Measurements from ENCODE around the gene P2RY6. TPM values are rescaled to one million over a fixed set of nuclear protein-coding genes. Genes with fewer than 3 reads are reported as not detected.
"Not testable (repeated sequence)": the region's sequence is repeated elsewhere in the genome, so short reads cannot be mapped to it uniquely, and the experiment has no call there.

P2RY6 gene
- total RNA-seq, 2 donors from 2014 or later: 7.7 to 13.4 TPM

GRCh38 chr11:73229896-73230875 lies 42.0 kb upstream of the P2RY6 start:
- Histone ChIP-seq H3K27ac (no peak overlapping the region), H3K4me1 (ENCODE audit: control insufficient read depth in 1 of 2, low read depth in 2 of 2) (no peaks in the 10 kb centered on the region), H3K36me3 (no peaks in the 10 kb centered on the region), H3K4me3 (no peak overlapping the region), H3K27me3 (replicated peaks; ENCODE audit: insufficient read depth) (no peaks in the 10 kb centered on the region), H3K9me3 (no peaks in the 10 kb centered on the region)
- DNase-seq (ENCODE audit: low spot score) (no peak), ATAC-seq (ENCODE audit: insufficient number of reproducible peaks, low FRiP score, low read depth) (no peak)
- no peak for TF ChIP-seq CTCF (IDR thresholded peaks at IDR 0.05)

GRCh38 chr11:73230931-73231330 lies 41.2 kb upstream of the P2RY6 start:
- TF ChIP-seq CTCF (IDR thresholded peaks at IDR 0.05): no peak
- Histone ChIP-seq H3K4me3 (no peak overlapping the region), H3K9me3 (no peaks in the 10 kb centered on the region), H3K4me1 (ENCODE audit: control insufficient read depth in 1 of 2, low read depth in 2 of 2) (no peaks in the 10 kb centered on the region), H3K27ac (no peak overlapping the region), H3K27me3 (replicated peaks; ENCODE audit: insufficient read depth) (no peaks in the 10 kb centered on the region), H3K36me3 (no peaks in the 10 kb centered on the region)
- no peak for ATAC-seq (ENCODE audit: insufficient number of reproducible peaks, low FRiP score, low read depth)
- DNase-seq (ENCODE audit: low spot score): no peak

- not testable (repeated sequence) for DNase-seq (ENCODE audit: low spot score); H3K27ac ChIP-seq; ATAC-seq (ENCODE audit: insufficient number of reproducible peaks, low FRiP score, low read depth); H3K4me1 ChIP-seq (ENCODE audit: control insufficient read depth in 1 of 2, low read depth in 2 of 2); H3K27me3 ChIP-seq (replicated peaks; ENCODE audit: insufficient read depth); H3K4me3 ChIP-seq; H3K36me3 ChIP-seq; H3K9me3 ChIP-seq
Observed at GRCh38 chr11:73232487-73232886, 39.7 kb upstream of the P2RY6 start.

- no peak for TF ChIP-seq CTCF (IDR thresholded peaks at IDR 0.05)
- no peaks in the 10 kb centered on the region for H3K27me3 ChIP-seq (replicated peaks; ENCODE audit: insufficient read depth)
- DNase-seq (ENCODE audit: low spot score): no peak
- no peak for ATAC-seq (ENCODE audit: insufficient number of reproducible peaks, low FRiP score, low read depth)
- no peak overlapping the region for H3K27ac ChIP-seq
- peaks cover 5 to 15% of the 10 kb centered on the region in 2 donors for H3K4me1 ChIP-seq (ENCODE audit: control insufficient read depth in 1 of 2, low read depth in 2 of 2)
- no peaks in the 10 kb centered on the region for H3K36me3 ChIP-seq
- H3K4me3 ChIP-seq: no peak overlapping the region
- H3K9me3 ChIP-seq: no peaks in the 10 kb centered on the region
Observed at GRCh38 chr11:73233211-73233610, 38.9 kb upstream of the P2RY6 start.

- ATAC-seq (ENCODE audit: insufficient number of reproducible peaks, low FRiP score, low read depth): no peak
- H3K4me3 ChIP-seq: no peak overlapping the region
- H3K4me1 ChIP-seq (ENCODE audit: control insufficient read depth in 1 of 2, low read depth in 2 of 2): peaks cover 5 to 20% of the 10 kb centered on the region in 2 donors
- no peak for DNase-seq (ENCODE audit: low spot score)
- no peaks in the 10 kb centered on the region for H3K36me3 ChIP-seq
- H3K27ac ChIP-seq: no peak overlapping the region
- no peaks in the 10 kb centered on the region for H3K27me3 ChIP-seq (replicated peaks; ENCODE audit: insufficient read depth)
- no peak for TF ChIP-seq CTCF (IDR thresholded peaks at IDR 0.05)
- no peaks in the 10 kb centered on the region for H3K9me3 ChIP-seq
Observed at GRCh38 chr11:73233692-73234470, 38.3 kb upstream of the P2RY6 start.
